ENCODE measurements around the gene CD72.

- TF ChIP-seq, protein P1, sequence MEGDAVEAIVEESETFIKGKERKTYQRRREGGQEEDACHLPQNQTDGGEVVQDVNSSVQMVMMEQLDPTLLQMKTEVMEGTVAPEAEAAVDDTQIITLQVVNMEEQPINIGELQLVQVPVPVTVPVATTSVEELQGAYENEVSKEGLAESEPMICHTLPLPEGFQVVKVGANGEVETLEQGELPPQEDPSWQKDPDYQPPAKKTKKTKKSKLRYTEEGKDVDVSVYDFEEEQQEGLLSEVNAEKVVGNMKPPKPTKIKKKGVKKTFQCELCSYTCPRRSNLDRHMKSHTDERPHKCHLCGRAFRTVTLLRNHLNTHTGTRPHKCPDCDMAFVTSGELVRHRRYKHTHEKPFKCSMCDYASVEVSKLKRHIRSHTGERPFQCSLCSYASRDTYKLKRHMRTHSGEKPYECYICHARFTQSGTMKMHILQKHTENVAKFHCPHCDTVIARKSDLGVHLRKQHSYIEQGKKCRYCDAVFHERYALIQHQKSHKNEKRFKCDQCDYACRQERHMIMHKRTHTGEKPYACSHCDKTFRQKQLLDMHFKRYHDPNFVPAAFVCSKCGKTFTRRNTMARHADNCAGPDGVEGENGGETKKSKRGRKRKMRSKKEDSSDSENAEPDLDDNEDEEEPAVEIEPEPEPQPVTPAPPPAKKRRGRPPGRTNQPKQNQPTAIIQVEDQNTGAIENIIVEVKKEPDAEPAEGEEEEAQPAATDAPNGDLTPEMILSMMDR (conservative IDR thresholded peaks at IDR 0.05): peak; percentile 70
- no peak for TF ChIP-seq ZFX (IDR thresholded peaks at IDR 0.05)
Measured at GRCh38 chr9:35658137-35658967, 40.1 kb upstream of the CD72 start, which contains the start of gene CCDC107.
